Measurements from ENCODE around the gene SASH1. TPM values are rescaled to one million over a fixed set of nuclear protein-coding genes. Genes with fewer than 3 reads are reported as not detected.

The SASH1 gene
- polyA plus RNA-seq, 1 experiment, result 27.0 TPM

GRCh38 chr6:148440016-148440415 lies 97.4 kb downstream of the SASH1 start:
- Histone ChIP-seq H3K27ac (ENCODE audit: low read depth, low read length) (no peak overlapping the region), H3K27me3 (ENCODE audit: control insufficient read depth, insufficient read depth, low read length) (no peaks in the 10 kb centered on the region), H3K9me3 (ENCODE audit: control insufficient read depth, insufficient read depth, low read length) (no peaks in the 10 kb centered on the region; the same call in 1 of the 2 replicates), H3K4me3 (ENCODE audit: low read depth, low read length) (no peak overlapping the region)
- no peak for DNase-seq (ENCODE audit: low read depth, low spot score)
- CTCF ChIA-PET, result no interaction called here
- TF ChIP-seq, protein P1, sequence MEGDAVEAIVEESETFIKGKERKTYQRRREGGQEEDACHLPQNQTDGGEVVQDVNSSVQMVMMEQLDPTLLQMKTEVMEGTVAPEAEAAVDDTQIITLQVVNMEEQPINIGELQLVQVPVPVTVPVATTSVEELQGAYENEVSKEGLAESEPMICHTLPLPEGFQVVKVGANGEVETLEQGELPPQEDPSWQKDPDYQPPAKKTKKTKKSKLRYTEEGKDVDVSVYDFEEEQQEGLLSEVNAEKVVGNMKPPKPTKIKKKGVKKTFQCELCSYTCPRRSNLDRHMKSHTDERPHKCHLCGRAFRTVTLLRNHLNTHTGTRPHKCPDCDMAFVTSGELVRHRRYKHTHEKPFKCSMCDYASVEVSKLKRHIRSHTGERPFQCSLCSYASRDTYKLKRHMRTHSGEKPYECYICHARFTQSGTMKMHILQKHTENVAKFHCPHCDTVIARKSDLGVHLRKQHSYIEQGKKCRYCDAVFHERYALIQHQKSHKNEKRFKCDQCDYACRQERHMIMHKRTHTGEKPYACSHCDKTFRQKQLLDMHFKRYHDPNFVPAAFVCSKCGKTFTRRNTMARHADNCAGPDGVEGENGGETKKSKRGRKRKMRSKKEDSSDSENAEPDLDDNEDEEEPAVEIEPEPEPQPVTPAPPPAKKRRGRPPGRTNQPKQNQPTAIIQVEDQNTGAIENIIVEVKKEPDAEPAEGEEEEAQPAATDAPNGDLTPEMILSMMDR (IDR thresholded peaks at IDR 0.05; ENCODE audit: low read depth, low read length), result no peak
- POLR2A ChIA-PET, result no interaction called here

DNA sequence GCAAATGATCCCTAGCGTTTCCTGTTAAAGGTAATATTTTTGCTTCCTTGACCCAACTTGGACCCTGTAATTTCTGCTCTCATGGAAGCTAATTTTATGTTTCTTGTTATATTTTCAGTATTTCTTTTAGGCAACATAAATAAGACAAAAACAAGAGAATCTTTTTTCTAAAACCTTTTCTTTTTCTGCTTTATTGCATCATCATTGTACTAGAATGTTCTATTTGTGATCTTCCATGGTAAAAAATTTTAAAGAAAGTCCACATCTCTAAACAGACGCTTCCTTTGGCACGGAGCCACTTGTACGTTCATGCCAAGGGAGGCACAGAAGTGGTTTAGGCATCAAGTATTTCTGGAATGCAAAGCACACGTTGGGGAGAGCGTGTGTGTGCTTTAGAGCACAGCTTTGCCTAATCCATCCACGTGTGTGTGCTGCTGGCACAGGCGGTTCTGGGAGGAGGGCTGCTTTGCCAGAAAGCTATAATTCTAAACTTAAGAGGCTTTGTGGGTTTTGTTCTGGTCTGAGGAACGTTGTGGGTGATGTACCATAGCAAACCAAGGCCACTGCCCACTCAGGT lies 98.3 kb downstream of the SASH1 start:
- CTCF ChIA-PET, result interaction anchor here (0.5 to 1.2 kb wide), 3 partner anchors 23 to 34 kb away, joined by 3 to 8 read pairs (median 4); no protein-coding TSS in a partner anchor
- H3K9me3 ChIP-seq (ENCODE audit: control insufficient read depth, insufficient read depth, low read length), result no peaks in the 10 kb centered on the region; the same call in 1 of the 2 replicates
- no peak overlapping the region for H3K4me3 ChIP-seq (ENCODE audit: low read depth, low read length)
- TF ChIP-seq, protein P1 (IDR thresholded peaks at IDR 0.05; ENCODE audit: low read depth, low read length), result no peak
- POLR2A ChIA-PET, result interaction anchor here (1.0 to 1.1 kb wide), 2 partner anchors 34 to 68 kb away, joined by 3 to 12 read pairs; no protein-coding TSS in a partner anchor
- peak; percentile 72 for DNase-seq (ENCODE audit: low read depth, low spot score)
- H3K27me3 ChIP-seq (ENCODE audit: control insufficient read depth, insufficient read depth, low read length), result no peaks in the 10 kb centered on the region
- H3K27ac ChIP-seq (ENCODE audit: low read depth, low read length), result peak overlapping the region; percentile 92

- H3K4me3 ChIP-seq (ENCODE audit: low read depth, low read length), result no peak overlapping the region
- DNase-seq (ENCODE audit: low read depth, low spot score), result no peak
- ChIA-PET POLR2A (interaction anchor here (1.0 to 1.1 kb wide), 2 partner anchors 34 to 68 kb away, joined by 3 to 12 read pairs; no protein-coding TSS in a partner anchor), CTCF (interaction anchor here (0.8 to 1.2 kb wide), 2 partner anchors 23 to 34 kb away, joined by 3 to 4 read pairs; no protein-coding TSS in a partner anchor)
- H3K27me3 ChIP-seq (ENCODE audit: control insufficient read depth, insufficient read depth, low read length), result no peaks in the 10 kb centered on the region
- TF ChIP-seq, protein P1 (IDR thresholded peaks at IDR 0.05; ENCODE audit: low read depth, low read length), result no peak
- no peaks in the 10 kb centered on the region for H3K9me3 ChIP-seq (ENCODE audit: control insufficient read depth, insufficient read depth, low read length)
- peak overlapping the region; percentile 92 for H3K27ac ChIP-seq (ENCODE audit: low read depth, low read length)
Measured at GRCh38 chr6:148441454-148441911, 98.8 kb downstream of the SASH1 start.

GRCh38 chr6:148443798-148444560 lies 101.3 kb downstream of the SASH1 start:
- no peak overlapping the region for H3K27ac ChIP-seq (ENCODE audit: low read depth, low read length)
- no peak overlapping the region for H3K4me3 ChIP-seq (ENCODE audit: low read depth, low read length)
- POLR2A ChIA-PET, result no interaction called here
- H3K27me3 ChIP-seq (ENCODE audit: control insufficient read depth, insufficient read depth, low read length), result no peaks in the 10 kb centered on the region
- CTCF ChIA-PET, result no interaction called here
- no peak for DNase-seq (ENCODE audit: low read depth, low spot score)
- TF ChIP-seq, protein P1 (IDR thresholded peaks at IDR 0.05; ENCODE audit: low read depth, low read length), result no peak
- H3K9me3 ChIP-seq (ENCODE audit: control insufficient read depth, insufficient read depth, low read length), result no peaks in the 10 kb centered on the region; the same call in 1 of the 2 replicates
